H1 (cell line): ENCODE results near the gene CDK2. TPM values are rescaled to one million over a fixed set of nuclear protein-coding genes. Genes with fewer than 3 reads are reported as not detected.
A peak's percentile ranks its signal among the peaks of the same experiment; 100 is the strongest.

Experiments used
- CTCF ChIP-seq, 3 experiments: IDR thresholded peaks; 1 replicate in 2 of 3; 2 replicates in 1 of 3; pipeline versions ENCODE4 v1.5.1 to v1.6.1; 2011; ENCODE audit warnings: low read length in 3 of 3, mild to moderate bottlenecking in 3 of 3, inconsistent platforms in 2 of 3, low read depth in 1 of 3, moderate library complexity in 1 of 3; ENCODE audit not compliant: insufficient read depth in 1 of 3; ENCODE audit errors: control extremely low read depth in 1 of 3
- GABPA ChIP-seq: IDR thresholded peaks from 2 replicates; pipeline ENCODE4 v1.6.1; 2011; ENCODE audit warnings: mild to moderate bottlenecking, low read length, moderate library complexity, borderline replicate concordance; ENCODE audit not compliant: insufficient read depth
- MAX ChIP-seq: IDR thresholded peaks from 2 replicates; pipeline ENCODE4 v1.6.1; 2012; ENCODE audit warnings: inconsistent platforms
- SAP30 ChIP-seq: fragments of 300-600 bp; sonication (generic); IDR thresholded peaks from 2 replicates; pipeline ENCODE4 v1.7.1; 2012; ENCODE audit warnings: low read length, moderate library complexity, mild to moderate bottlenecking, inconsistent platforms; ENCODE audit not compliant: insufficient read depth, insufficient replicate concordance
- TAF1 ChIP-seq: IDR thresholded peaks from 2 replicates; pipeline ENCODE4 v1.6.1; 2011; ENCODE audit warnings: mild to moderate bottlenecking, low read depth, low read length
- YY1 ChIP-seq: IDR thresholded peaks from 2 replicates; pipeline ENCODE4 v1.6.1; 2011; ENCODE audit warnings: low read depth, mild to moderate bottlenecking, low read length
- polyA plus RNA-seq, 7 experiments: library from polyadenylated mRNA; depleted of rRNA in 3 of 7; stranded (reverse) in 5 of 7; unstranded in 2 of 7; fragments of >200 nt in 5 of 7; fragments of 200-250 nt in 2 of 7; gene quantifications; 1 replicate in 5 of 7; 2 replicates in 1 of 7; 4 replicates in 1 of 7; pipeline versions ENCODE4 v1.2.1 to v1.2.3, GENCODE V29; 2011 to 2013; ENCODE audit warnings: missing spikeins in 2 of 7, mixed read lengths in 2 of 7
- total RNA-seq: library from RNA; stranded (reverse); fragmentation: NEBNext Ultra II Directional; extraction: Animal tissue kit (Norgen Biotek cat#: 25700); gene quantifications from 2 replicates; pipeline ENCODE4 v1.2.1, GENCODE V29; 2021

Gene CDK2
- total and polyA plus RNA-seq, 2 of the 8 experiments (the other 6 are each of a cell fraction or from before 2014, with no cell fraction given): 39.4 to 42.5 TPM

GRCh38 chr12:55926738-55927587 lies 39.7 kb upstream of the CDK2 start (continued):
- TF ChIP-seq GABPA (peak; percentile 85; the same call in 1 of the 2 replicates), TAF1 (peak; percentile 83), YY1 (peak; percentile 97), SAP30 (no peak), CTCF (IDR thresholded peaks at IDR 0.05; ENCODE audit: control extremely low read depth in 1 of 3, insufficient read depth in 1 of 3, low read depth in 1 of 3, low read length in 3 of 3) (peak; percentile 51 to 66 (median 59)), MAX (peak; percentile 66)
